ENCODE measurements around the gene ERCC8.
"Not testable (repeated sequence)": the region's sequence is repeated elsewhere in the genome, so short reads cannot be mapped to it uniquely, and the experiment has no call there.

Gene ERCC8

GRCh38 chr5:60944904-60945812 lies at the start of gene ERCC8, which contains the start of gene NDUFAF2:
Gene ERCC8 (minus strand): TSS chr5:60945070. CDS start chr5:60945008, 62 bp downstream.
Gene NDUFAF2 (plus strand): TSS chr5:60945205. CDS start chr5:60945256, 51 bp downstream.
- DNase-seq (ENCODE audit: low read depth): peak; percentile 77

GRCh38 chr5:60993875-60994571 lies 49.2 kb upstream of the ERCC8 start:
- DNase-seq (ENCODE audit: low read depth): no peak

GRCh38 chr5:60993425-60993824 lies 48.6 kb upstream of the ERCC8 start:
- no peak for DNase-seq (ENCODE audit: low read depth)

- no peak for DNase-seq (ENCODE audit: low read depth)
These were observed 48.0 kb upstream of the ERCC8 start for GRCh38 chr5:60992871-60993270.

GRCh38 chr5:60989790-60990189 lies 44.9 kb upstream of the ERCC8 start:
- no peak for DNase-seq (ENCODE audit: low read depth)

GRCh38 chr5:60982127-60982526 lies 37.3 kb upstream of the ERCC8 start:
- DNase-seq (ENCODE audit: low read depth): not testable (repeated sequence)

- DNase-seq (ENCODE audit: low read depth): no peak
These were observed 35.6 kb upstream of the ERCC8 start for GRCh38 chr5:60980511-60980910.

GRCh38 chr5:60978968-60979367 lies 34.1 kb upstream of the ERCC8 start:
- no peak for DNase-seq (ENCODE audit: low read depth)

GRCh38 chr5:60977956-60978737 lies 33.3 kb upstream of the ERCC8 start:
- no peak for DNase-seq (ENCODE audit: low read depth)

- DNase-seq (ENCODE audit: low read depth): no peak
These were observed 27.4 kb upstream of the ERCC8 start for GRCh38 chr5:60972231-60972630.

- DNase-seq (ENCODE audit: low read depth): no peak
These were observed 16.8 kb upstream of the ERCC8 start for GRCh38 chr5:60961685-60962084.

GRCh38 chr5:60960591-60960990 lies 15.7 kb upstream of the ERCC8 start:
- no peak for DNase-seq (ENCODE audit: low read depth)

- no peak for DNase-seq (ENCODE audit: low read depth)
These were observed 14.3 kb upstream of the ERCC8 start for GRCh38 chr5:60959156-60959555.

- DNase-seq (ENCODE audit: low read depth): no peak
These were observed 13.8 kb upstream of the ERCC8 start for GRCh38 chr5:60958712-60959111.

- DNase-seq (ENCODE audit: low read depth): no peak
These were observed 13.2 kb upstream of the ERCC8 start for GRCh38 chr5:60958088-60958487.

- DNase-seq (ENCODE audit: low read depth): no peak
These were observed 10.4 kb upstream of the ERCC8 start for GRCh38 chr5:60955239-60955638.

- DNase-seq (ENCODE audit: low read depth): no peak
These were observed 3.9 kb upstream of the ERCC8 start for GRCh38 chr5:60948738-60949137.

GRCh38 chr5:60945813-60946187 lies 930 bp upstream of the ERCC8 start:
- DNase-seq (ENCODE audit: low read depth): no peak

- no peak for DNase-seq (ENCODE audit: low read depth)
These were observed 1.2 kb downstream of the ERCC8 start for GRCh38 chr5:60943624-60944023.

GRCh38 chr5:60929024-60929423 lies 15.8 kb downstream of the ERCC8 start:
- DNase-seq (ENCODE audit: low read depth): no peak

- DNase-seq (ENCODE audit: low read depth): no peak
These were observed 17.4 kb downstream of the ERCC8 start for GRCh38 chr5:60927450-60927849.

GRCh38 chr5:60918466-60918865 lies 26.4 kb downstream of the ERCC8 start:
- DNase-seq (ENCODE audit: low read depth): no peak
